GM23248 (cell line): ENCODE measurements around the gene LSM11. TPM values are rescaled to one million over a fixed set of nuclear protein-coding genes. Genes with fewer than 3 reads are reported as not detected.

ENCODE experiments used
- DNase-seq: peaks from one replicate; pipeline ENCODE4 v3.0.0-alpha.2; 2015
- H2AFZ ChIP-seq: fragments of 200-600 bp; sonication (generic); 2 replicates; pipeline ENCODE4 v1.6.1; 2016; ENCODE audit warnings: antibody characterized with exemption
- H3F3A ChIP-seq: fragments of 200-600 bp; sonication (generic); 2 replicates; pipeline ENCODE4 v1.6.1; 2016; ENCODE audit warnings: mild to moderate bottlenecking, antibody characterized with exemption, mixed run types; ENCODE audit not compliant: insufficient read depth
- H3K27ac ChIP-seq: fragments of 200-600 bp; sonication (generic); 2 replicates; pipeline ENCODE4 v1.5.1; 2016; ENCODE audit warnings: mild to moderate bottlenecking
- H3K27me3 ChIP-seq: fragments of 200-600 bp; sonication (generic); replicated peaks from 2 replicates; pipeline ENCODE4 v1.6.1; 2016; ENCODE audit warnings: mild to moderate bottlenecking; ENCODE audit not compliant: insufficient read depth
- H3K36me3 ChIP-seq: fragments of 200-600 bp; sonication (generic); 2 replicates; pipeline ENCODE4 v1.6.1; 2016; ENCODE audit warnings: low read depth, mild to moderate bottlenecking
- H3K4me1 ChIP-seq: fragments of 200-600 bp; sonication (generic); 2 replicates; pipeline ENCODE4 v1.6.1; 2016; ENCODE audit warnings: mild to moderate bottlenecking; ENCODE audit not compliant: insufficient read depth
- H3K4me2 ChIP-seq: fragments of 200-600 bp; sonication (generic); one replicate; pipeline ENCODE4 v1.6.1; 2016; ENCODE audit warnings: mild to moderate bottlenecking; ENCODE audit not compliant: unreplicated experiment
- H3K4me3 ChIP-seq: fragments of 200-600 bp; sonication (generic); 2 replicates; pipeline ENCODE4 v1.5.1; 2016; ENCODE audit warnings: mild to moderate bottlenecking
- H3K79me2 ChIP-seq: fragments of 200-600 bp; sonication (generic); 2 replicates; pipeline ENCODE4 v1.6.1; 2016; ENCODE audit warnings: mild to moderate bottlenecking; ENCODE audit not compliant: insufficient read depth
- H3K9ac ChIP-seq: fragments of 200-600 bp; sonication (generic); 2 replicates; pipeline ENCODE4 v1.6.1; 2016; ENCODE audit warnings: mild to moderate bottlenecking
- H3K9me2 ChIP-seq: fragments of 200-600 bp; sonication (generic); 2 replicates; pipeline ENCODE4 v1.6.1; 2016; ENCODE audit warnings: mixed run types, mild to moderate bottlenecking, moderate library complexity; ENCODE audit not compliant: insufficient read depth
- H3K9me3 ChIP-seq: fragments of 200-600 bp; sonication (generic); one replicate; pipeline ENCODE4 v1.6.1; 2017; ENCODE audit warnings: low read depth
- H4K20me1 ChIP-seq: fragments of 200-600 bp; sonication (generic); 2 replicates; pipeline ENCODE4 v1.6.0; 2016; ENCODE audit not compliant: insufficient read depth
- EZH2 ChIP-seq: fragments of 200-600 bp; sonication (generic); IDR thresholded peaks from 2 replicates; pipeline ENCODE4 v1.6.1; 2018; ENCODE audit warnings: antibody characterized with exemption, mild to moderate bottlenecking; ENCODE audit not compliant: insufficient read depth, poor library complexity, severe bottlenecking
- EZH2phosphoT487 ChIP-seq: fragments of 200-600 bp; sonication (generic); IDR thresholded peaks from 2 replicates; pipeline ENCODE4 v1.6.1; 2018; ENCODE audit warnings: antibody characterized with exemption, moderate library complexity, mild to moderate bottlenecking, low read depth; ENCODE audit not compliant: insufficient read depth
- WGBS, 2 experiments: methylation state at CpG; one replicate each; pipeline ENCODE4 v1.1.6; 2015 to 2017; ENCODE audit warnings: low lambda C conversion rate in 2 of 2, low coverage in 1 of 2; ENCODE audit errors: missing lambda C conversion rate in 2 of 2; 5-methylcytosine and 5-hydroxymethylcytosine counted together
- in situ Hi-C: fragments of 300-500 bp; cut with MboI; formaldehyde crosslinking; loops from 2 replicates; pipeline ENCODE4 v1.15.0; 2020
- polyA plus RNA-seq: library from polyadenylated mRNA; unstranded; fragments of >200 nt; fragmentation: Nextera tagmentation; extraction: Ambion mirVana; gene quantifications from 2 replicates; pipeline ENCODE4 v1.2.1, GENCODE V29; 2016
- small RNA-seq: library from RNA; depleted of rRNA; stranded (forward); fragments of <200 nt; gene quantifications from one replicate; pipeline ENCODE3, GENCODE V24; 2014; ENCODE audit warnings: low read depth, low replicate concordance
- total RNA-seq: library from RNA; depleted of rRNA; stranded (reverse); fragments of >200 nt; shearing (Covaris generic); gene quantifications from 2 replicates; pipeline ENCODE4 v1.2.3, GENCODE V29; 2014; rRNA removed

The LSM11 gene
- total and polyA plus RNA-seq, 2 experiments from 2014 or later, result 0.79 to 4.0 TPM

DNA sequence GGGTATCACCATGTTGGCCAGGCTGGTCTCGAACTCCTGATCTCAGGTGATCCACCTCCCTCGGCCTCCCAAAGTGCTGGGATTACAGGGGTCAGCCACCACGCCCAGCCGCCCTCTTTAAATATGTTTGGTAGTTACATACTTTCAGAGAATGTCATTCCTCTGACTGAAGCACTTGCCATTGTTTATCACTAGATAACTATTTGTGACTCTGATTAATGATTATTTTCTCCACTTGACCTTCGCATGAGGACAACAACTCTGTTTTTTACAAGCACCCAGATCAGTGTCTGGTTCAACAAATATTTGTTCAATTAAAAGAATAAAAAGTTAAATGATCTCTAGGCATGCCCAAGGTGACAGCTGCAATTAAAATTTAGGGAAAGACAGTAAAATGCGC is 59.2 kb downstream of the LSM11 start:
- 99 to 100% methylated on average over 6 of the region's 6 CpGs for WGBS, 2 experiments
- H3K36me3 ChIP-seq, result peaks cover 55% of the 10 kb centered on the region
- H2AFZ ChIP-seq, result no peak overlapping the region
- H3K9ac ChIP-seq, result no peak overlapping the region
- no peaks in the 10 kb centered on the region; the same call in 1 of the 2 replicates for H3K79me2 ChIP-seq
- no peak for TF ChIP-seq EZH2
- no peak for TF ChIP-seq EZH2phosphoT487
- H3K9me3 ChIP-seq, result no peaks in the 10 kb centered on the region
- H3K27me3 ChIP-seq, result no peaks in the 10 kb centered on the region
- H3K4me3 ChIP-seq, result no peak overlapping the region
- no peak for DNase-seq
- no peaks in the 10 kb centered on the region for H4K20me1 ChIP-seq
- no peaks in the 10 kb centered on the region for H3K9me2 ChIP-seq
- peaks cover 4% of the 10 kb centered on the region; the same call in 1 of the 2 replicates for H3K4me1 ChIP-seq
- H3F3A ChIP-seq, result no peaks in the 10 kb centered on the region
- no peak overlapping the region for H3K27ac ChIP-seq
- in situ Hi-C loops, result loop anchor here (25.0 kb wide), 1 partner anchor 1335 kb away; no protein-coding TSS in a partner anchor
- H3K4me2 ChIP-seq, result no peak overlapping the region

DNA sequence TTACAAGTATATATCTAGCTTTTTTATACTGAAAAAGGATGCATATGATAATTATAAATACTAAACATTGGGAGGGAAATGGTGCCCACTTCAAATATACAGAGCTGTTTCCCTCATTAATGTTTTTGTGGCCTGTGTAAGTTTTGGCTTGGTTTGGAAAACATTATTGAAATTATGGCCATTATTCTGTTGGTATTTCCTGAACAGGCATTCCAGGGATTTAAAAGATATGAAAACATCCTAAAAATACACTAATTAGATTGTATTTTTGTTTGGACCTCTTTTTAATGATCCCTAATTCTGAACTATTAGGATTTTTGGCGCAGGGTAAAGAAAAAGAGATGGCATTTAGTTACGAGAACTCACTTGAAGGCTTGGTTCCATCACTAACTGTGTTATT is 64.5 kb downstream of the LSM11 start:
- no peak overlapping the region for H2AFZ ChIP-seq
- no peaks in the 10 kb centered on the region for H3K9me2 ChIP-seq
- WGBS, 2 experiments, result 97 to 100% methylated on average over 2 of the region's 2 CpGs
- H3K4me2 ChIP-seq, result no peak overlapping the region
- in situ Hi-C loops, result loop anchor here (25.0 kb wide), 1 partner anchor 1329 kb away; no protein-coding TSS in a partner anchor
- H3K4me3 ChIP-seq, result no peak overlapping the region
- H3K4me1 ChIP-seq, result peaks cover 8% of the 10 kb centered on the region; the same call in 1 of the 2 replicates
- peaks cover 77% of the 10 kb centered on the region for H3K36me3 ChIP-seq
- no peak overlapping the region for H3K27ac ChIP-seq
- TF ChIP-seq EZH2 (no peak), EZH2phosphoT487 (no peak)
- H4K20me1 ChIP-seq, result no peaks in the 10 kb centered on the region
- H3F3A ChIP-seq, result no peaks in the 10 kb centered on the region
- H3K27me3 ChIP-seq, result no peaks in the 10 kb centered on the region
- no peak for DNase-seq
- no peaks in the 10 kb centered on the region for H3K9me3 ChIP-seq
- peaks cover 10% of the 10 kb centered on the region; the same call in 1 of the 2 replicates for H3K79me2 ChIP-seq
- H3K9ac ChIP-seq, result no peak overlapping the region

Small RNA genes within 50 kb of the gene (small RNA-seq; reads per million reads assigned to genes)
- gene AC026407.1 (not detected), gene RNU6-260P (not detected)

Other genes with a start within 250 kb of the LSM11 start
- gene ADAM19, start 167.9 kb upstream of the LSM11 start, total RNA-seq, result 20.5 and 21.1 TPM in 2 replicates
- 18.1 and 18.8 TPM in 2 replicates for gene ADAM19, start 167.9 kb upstream of the LSM11 start, polyA plus RNA-seq
- gene SOX30, start 91.3 kb upstream of the LSM11 start, total RNA-seq, result not detected in 2 replicates
- 0.08 TPM in 2 replicates for gene SOX30, start 91.3 kb upstream of the LSM11 start, polyA plus RNA-seq
- not detected in 2 replicates for gene C5orf52, start 72.2 kb upstream of the LSM11 start, total RNA-seq
- not detected in 2 replicates for gene C5orf52, start 72.2 kb upstream of the LSM11 start, polyA plus RNA-seq
- 10.3 and 12.3 TPM in 2 replicates for gene THG1L, start 12.3 kb upstream of the LSM11 start, total RNA-seq
- gene THG1L, start 12.3 kb upstream of the LSM11 start, polyA plus RNA-seq, result 6.9 and 8.9 TPM in 2 replicates
- gene CLINT1, start 115.4 kb downstream of the LSM11 start, total RNA-seq, result 56.1 and 70.9 TPM in 2 replicates
- gene CLINT1, start 115.4 kb downstream of the LSM11 start, polyA plus RNA-seq, result 68.4 and 69.3 TPM in 2 replicates